Right ventricle myocardium inferior (tissue), 1 donor: Measurements from ENCODE around the gene TRPM5. TPM values are rescaled to one million over a fixed set of nuclear protein-coding genes. Genes with fewer than 3 reads are reported as not detected.
A peak's percentile ranks its signal among the peaks of the same experiment; 100 is the strongest.

ENCODE experiments used
- ATAC-seq: fragments of 200-7000 bp; cut with Tn5 transposase; one replicate; pipeline ENCODE4 v1.9.1; 2020; ENCODE audit warnings: mild to moderate bottlenecking, moderate library complexity
- DNase-seq: peaks from one replicate; pipeline ENCODE4 v3.0.0; 2021; ENCODE audit errors: missing footprints
- intact Hi-C: fragments of 100-400 bp; cut with DNase I; formaldehyde crosslinking; loops from one replicate; pipeline ENCODE4 v1.11.0; 2022
- total RNA-seq: library from RNA; stranded (reverse); fragmentation: NEBNext Ultra II Directional; extraction: Animal tissue kit (Norgen Biotek cat#: 25700); gene quantifications from one replicate; pipeline ENCODE4 v1.2.1, GENCODE V29; 2021
- donor health status: DM: no; HTN: yes; CAD: no; lungs with severe emphysema.

Gene TRPM5
- total RNA-seq, 1 donor from 2014 or later, result not detected

DNA sequence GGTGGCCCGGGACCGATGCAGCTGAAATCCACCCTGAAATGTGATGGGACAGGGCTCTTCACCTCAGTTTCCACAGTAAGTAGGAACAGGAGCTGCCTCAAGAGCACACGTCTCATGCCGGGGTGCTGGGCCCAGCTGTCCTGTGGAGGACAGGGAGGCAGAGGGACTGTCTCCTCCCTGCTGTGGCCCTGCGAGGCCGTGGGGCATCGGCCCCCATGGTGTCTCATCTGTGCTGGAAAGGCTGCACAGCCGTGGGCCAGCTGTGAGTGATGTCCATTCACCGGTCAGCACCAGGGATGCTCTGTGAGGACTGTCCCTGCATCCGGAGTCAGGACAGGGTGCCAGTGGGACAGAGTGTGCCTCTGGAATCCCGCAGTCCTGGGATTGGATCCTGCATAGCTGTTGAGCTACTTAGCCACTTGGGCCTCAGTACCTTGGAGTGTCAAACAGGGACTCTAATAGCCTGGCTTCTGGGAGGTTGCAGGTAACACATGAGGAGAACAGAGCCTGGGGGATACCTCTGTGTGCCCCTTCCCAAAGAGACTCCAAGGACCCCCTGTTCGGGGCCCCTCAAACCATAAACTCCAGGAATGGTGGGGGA, 16.5 kb downstream of the TRPM5 start:
- DNase-seq (peak; percentile 64), ATAC-seq (no peak)
- intact Hi-C loops, result loop anchor here (1.0 kb wide), 2 partner anchors 103 to 458 kb away; no protein-coding TSS in a partner anchor

DNA sequence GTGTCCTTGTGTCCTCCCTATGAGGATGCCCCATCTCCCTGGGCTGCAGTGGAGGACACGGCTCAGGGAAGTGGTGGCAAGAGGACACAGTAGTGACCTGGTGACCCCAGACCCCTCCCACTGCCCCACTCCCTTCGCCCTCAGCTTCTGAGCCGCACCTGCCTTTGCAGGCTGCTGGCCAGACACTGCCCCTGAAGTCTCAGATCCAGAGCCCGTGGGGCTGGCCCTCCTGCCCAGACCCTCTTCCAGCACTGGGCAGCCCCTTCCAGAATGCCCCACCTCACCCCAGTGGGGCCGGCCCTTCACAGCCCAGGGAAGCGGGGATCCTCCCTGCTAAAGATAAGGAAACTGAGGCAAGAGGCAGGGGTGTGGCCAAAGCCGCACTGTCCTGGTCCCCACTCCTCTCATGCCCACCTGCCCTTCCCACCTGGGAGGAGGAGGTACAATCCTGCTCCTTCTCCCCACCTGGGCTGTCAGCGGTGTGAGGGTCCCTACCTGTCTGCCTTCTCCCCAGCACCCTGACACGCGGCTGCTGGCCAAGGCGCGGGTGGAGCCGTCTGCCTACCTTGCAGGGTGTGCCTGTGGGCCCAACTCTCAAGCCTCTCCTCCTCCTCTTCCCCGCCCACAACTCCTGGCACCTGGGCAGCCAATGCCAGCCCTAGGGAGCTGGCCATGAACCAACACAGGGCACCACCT, 17.3 kb downstream of the TRPM5 start:
- ATAC-seq (no peak), DNase-seq (peak; percentile 32)
- intact Hi-C loops, result no loop called here

GRCh38 chr11:2426221-2426620, 18.1 kb downstream of the TRPM5 start:
- ATAC-seq, result no peak
- DNase-seq, result peak; percentile 28
- intact Hi-C loops, result no loop called here

GRCh38 chr11:2425506-2425905, 18.8 kb downstream of the TRPM5 start:
- intact Hi-C loops, result no loop called here
- DNase-seq, result peak; percentile 14
- no peak for ATAC-seq

DNA sequence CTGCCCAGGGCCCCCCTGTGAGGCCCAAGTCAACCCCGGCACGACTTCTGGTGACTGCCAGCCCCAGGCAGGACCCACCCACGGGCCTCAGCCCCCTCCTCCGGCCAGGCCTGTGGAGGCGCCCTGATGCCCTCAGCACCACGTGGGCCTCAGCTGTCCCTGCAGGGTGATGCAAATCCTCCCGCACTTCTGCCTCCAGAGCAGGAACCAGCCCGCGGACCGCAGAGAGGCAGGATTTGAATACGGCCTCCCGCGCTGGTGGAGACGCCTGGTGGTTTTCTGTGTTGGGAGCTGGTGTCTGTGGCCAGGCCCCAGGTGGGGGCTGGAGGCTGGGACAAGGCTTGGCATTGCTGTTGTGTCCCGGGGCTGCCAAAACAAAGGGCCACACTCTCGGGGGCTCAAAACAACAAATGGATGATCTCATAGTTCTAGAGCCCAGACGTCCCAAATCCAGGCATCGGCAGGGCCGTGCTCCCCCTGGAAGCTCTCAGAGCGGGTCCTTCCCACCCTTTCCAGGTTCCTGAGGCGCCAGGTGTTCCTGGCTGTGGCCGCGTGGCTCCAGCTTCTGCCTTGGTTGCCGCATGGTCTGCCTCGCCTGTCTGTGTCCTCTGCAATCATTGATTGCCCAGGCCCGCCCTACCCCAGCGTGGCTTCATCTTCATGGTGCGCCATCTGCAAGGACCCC, 19.4 kb downstream of the TRPM5 start:
- DNase-seq (peak; percentile 41), ATAC-seq (no peak)
- intact Hi-C loops, result no loop called here

GRCh38 chr11:2423157-2424025, 20.9 kb downstream of the TRPM5 start:
- peak; percentile 66 for DNase-seq

GRCh38 chr11:2422461-2423156, 21.7 kb downstream of the TRPM5 start:
- intact Hi-C loops, result no loop called here
- ATAC-seq (no peak), DNase-seq (peak; percentile 53)

More at GRCh38 chr11:2423157-2424025, 20.9 kb downstream of the TRPM5 start:
- intact Hi-C loops, result no loop called here
- ATAC-seq, result no peak

- intact Hi-C loops, result no loop called here
- DNase-seq, result peak; percentile 42
- ATAC-seq, result no peak
Observed at GRCh38 chr11:2421996-2422395, 22.3 kb downstream of the TRPM5 start.

DNA sequence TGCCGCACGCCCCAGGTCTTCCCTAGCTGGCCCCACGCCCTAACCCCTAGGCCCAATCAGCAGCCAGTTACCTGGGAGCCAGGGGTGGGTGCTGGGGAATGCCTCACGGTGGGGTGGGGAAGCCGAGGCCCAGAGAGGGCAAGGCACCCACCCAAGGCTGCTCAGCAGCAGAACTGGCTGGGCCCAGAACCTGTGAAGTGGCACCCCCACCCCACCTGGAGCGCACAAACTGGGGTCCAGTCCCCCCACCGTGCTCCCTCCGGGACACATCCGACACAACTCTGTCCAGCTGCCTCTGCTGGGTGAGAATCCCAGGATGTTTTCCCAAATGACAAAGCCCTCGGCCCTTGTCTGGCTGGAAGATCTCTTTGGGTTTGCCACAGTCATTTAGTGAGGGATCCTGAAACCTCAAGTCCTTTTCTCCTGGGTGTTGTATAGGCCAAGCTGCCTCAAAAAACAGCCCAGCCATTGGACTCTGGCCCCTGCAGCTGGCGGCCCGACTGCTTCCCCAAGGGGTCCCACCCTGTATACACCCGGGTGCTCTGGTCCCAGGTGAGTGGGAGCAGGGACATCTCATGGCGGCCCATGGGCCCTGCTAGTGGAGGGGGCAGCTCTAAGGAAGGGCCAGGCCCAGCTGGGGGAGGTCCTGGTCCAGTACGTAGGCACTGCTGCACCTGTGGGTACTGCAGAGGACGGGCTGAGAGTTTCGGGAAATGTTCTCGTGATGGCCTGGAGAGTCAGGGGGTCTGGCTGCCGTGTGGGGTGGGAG, 22.9 kb downstream of the TRPM5 start:
- intact Hi-C loops, result no loop called here
- peak; percentile 28 for DNase-seq
- no peak for ATAC-seq

- intact Hi-C loops, result loop anchor here (1.0 kb wide), 3 partner anchors 115 to 234 kb away; no protein-coding TSS in a partner anchor
- DNase-seq (peak; percentile 89), ATAC-seq (peak; percentile 95)
Observed at GRCh38 chr11:2420502-2421225, 23.6 kb downstream of the TRPM5 start.

DNA sequence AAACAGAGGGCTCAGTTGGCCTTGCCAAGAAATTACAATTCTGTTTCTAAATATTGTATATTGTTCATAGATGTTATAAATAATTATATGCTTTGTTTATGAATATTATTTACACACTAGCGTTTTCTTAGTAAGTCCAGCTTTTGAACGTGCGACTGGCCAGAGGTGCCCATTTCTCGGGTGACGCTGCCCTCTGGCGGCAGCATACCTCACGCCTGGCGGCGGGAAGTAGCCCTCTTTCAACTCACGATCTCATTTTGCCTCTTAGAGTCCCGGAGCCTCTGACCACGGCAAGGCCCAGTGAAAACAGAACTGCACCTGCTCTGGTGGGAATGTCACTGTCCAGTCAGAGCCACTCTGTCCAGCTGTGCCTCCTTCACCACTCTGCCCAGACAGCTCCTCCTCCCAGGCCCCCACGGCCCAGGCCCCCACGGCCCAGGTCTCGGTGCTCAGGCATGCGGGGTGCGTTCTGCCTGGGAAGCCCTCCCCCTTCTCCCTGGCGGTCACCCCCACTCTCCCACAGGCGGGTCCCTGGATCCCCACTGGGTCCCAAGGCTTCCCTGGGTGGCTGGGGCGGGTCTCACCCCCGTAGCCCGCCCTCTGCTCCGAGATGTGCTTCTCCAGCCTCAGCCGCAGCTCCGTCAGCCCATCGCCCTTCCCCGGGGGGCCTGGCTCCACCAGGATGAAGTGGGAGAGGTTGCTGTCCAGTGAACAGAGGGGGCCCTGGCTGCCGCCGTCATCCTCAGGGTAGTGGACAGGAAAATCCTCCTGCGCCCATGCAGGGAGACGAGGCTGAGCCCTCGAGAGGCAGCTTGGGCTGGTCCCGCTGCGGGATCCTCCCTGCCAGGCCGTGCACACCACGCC, 24.4 kb downstream of the TRPM5 start:
- intact Hi-C loops, result loop anchor here (1.0 kb wide), 3 partner anchors 115 to 234 kb away; no protein-coding TSS in a partner anchor
- peak; percentile 83 for ATAC-seq
- peak; percentile 85 for DNase-seq

- ATAC-seq (no peak), DNase-seq (peak; percentile 41)
- intact Hi-C loops, result no loop called here
Observed at GRCh38 chr11:2418693-2419360, 25.5 kb downstream of the TRPM5 start.

GRCh38 chr11:2417856-2418692, 26.2 kb downstream of the TRPM5 start:
- no peak for ATAC-seq
- intact Hi-C loops, result no loop called here
- DNase-seq, result peak; percentile 50

- intact Hi-C loops, result no loop called here
- DNase-seq, result peak; percentile 6
Observed at GRCh38 chr11:2416765-2417164, 27.5 kb downstream of the TRPM5 start.

More at GRCh38 chr11:2416765-2417164, 27.5 kb downstream of the TRPM5 start:
- no peak for ATAC-seq
